ENCODE data around the gene PIGM. TPM values are rescaled to one million over a fixed set of nuclear protein-coding genes. Genes with fewer than 3 reads are reported as not detected.
A peak's percentile ranks its signal among the peaks of the same experiment; 100 is the strongest.

PIGM gene
- total RNA-seq, 1 experiment from 2014 or later: 4.4 TPM

GRCh38 chr1:160058087-160058486 is 26.3 kb upstream of the PIGM start:
- Mint-ChIP-seq H3K36me3 (no peaks in the 10 kb centered on the region), H3K27ac (no peak overlapping the region), H3K4me1 (peaks cover 18% of the 10 kb centered on the region), H3K9me3 (no peaks in the 10 kb centered on the region), H3K27me3 (ENCODE audit: low read depth) (peaks cover 7% of the 10 kb centered on the region), H3K4me3 (no peak overlapping the region)
- POLR2A ChIA-PET: interaction anchor here (0.9 kb wide), 1 partner anchor 21 kb away, joined by 5 read pairs; no protein-coding TSS in a partner anchor
- TF ChIP-seq, protein P1, sequence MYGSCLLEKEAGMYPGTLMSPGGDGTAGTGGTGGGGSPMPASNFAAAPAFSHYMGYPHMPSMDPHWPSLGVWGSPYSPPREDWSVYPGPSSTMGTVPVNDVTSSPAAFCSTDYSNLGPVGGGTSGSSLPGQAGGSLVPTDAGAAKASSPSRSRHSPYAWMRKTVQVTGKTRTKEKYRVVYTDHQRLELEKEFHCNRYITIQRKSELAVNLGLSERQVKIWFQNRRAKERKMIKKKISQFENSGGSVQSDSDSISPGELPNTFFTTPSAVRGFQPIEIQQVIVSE (CRISPR knock-in tag; IDR thresholded peaks at IDR 0.05; ENCODE audit: borderline replicate concordance): no peak
- TF ChIP-seq NR2C2 (CRISPR knock-in tag; IDR thresholded peaks at IDR 0.05) (no peak), TEAD1 (CRISPR knock-in tag; IDR thresholded peaks at IDR 0.05) (no peak), CREB1 (CRISPR knock-in tag; IDR thresholded peaks at IDR 0.05) (no peak), HMGA2 (CRISPR knock-in tag; IDR thresholded peaks at IDR 0.05) (no peak), SMAD4 (CRISPR knock-in tag; IDR thresholded peaks at IDR 0.05) (no peak), MXD4 (CRISPR knock-in tag; IDR thresholded peaks at IDR 0.05; ENCODE audit: borderline replicate concordance) (no peak), ZSCAN18 (CRISPR knock-in tag; IDR thresholded peaks at IDR 0.05) (no peak), RELA (CRISPR knock-in tag; IDR thresholded peaks at IDR 0.05; ENCODE audit: borderline replicate concordance) (no peak), ZNF532 (CRISPR knock-in tag; IDR thresholded peaks at IDR 0.05; ENCODE audit: borderline replicate concordance) (no peak), JAZF1 (CRISPR knock-in tag; IDR thresholded peaks at IDR 0.05) (no peak), ATF2 (CRISPR knock-in tag; IDR thresholded peaks at IDR 0.05; ENCODE audit: borderline replicate concordance, low read depth) (no peak), ZNF232 (CRISPR knock-in tag; IDR thresholded peaks at IDR 0.05) (no peak), MYBL2 (CRISPR knock-in tag; IDR thresholded peaks at IDR 0.05) (no peak), ZNF396 (CRISPR knock-in tag; IDR thresholded peaks at IDR 0.05; ENCODE audit: borderline replicate concordance) (no peak), E2F1 (CRISPR knock-in tag; IDR thresholded peaks at IDR 0.05) (no peak)
- TF ChIP-seq, protein P2, sequence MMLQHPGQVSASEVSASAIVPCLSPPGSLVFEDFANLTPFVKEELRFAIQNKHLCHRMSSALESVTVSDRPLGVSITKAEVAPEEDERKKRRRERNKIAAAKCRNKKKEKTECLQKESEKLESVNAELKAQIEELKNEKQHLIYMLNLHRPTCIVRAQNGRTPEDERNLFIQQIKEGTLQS (CRISPR knock-in tag; conservative IDR thresholded peaks at IDR 0.05): no peak
- DNase-seq (ENCODE audit: low spot score) (no peak), ATAC-seq (peak; percentile 53)
- CTCF ChIA-PET: interaction anchor here (0.6 to 31.0 kb wide), 22 partner anchors 11 to 234 kb away, joined by 3 to 978 read pairs (median 4); partner anchors contain the start of genes CASQ1, IGSF8, KCNJ10 and KCNJ9
